ENCODE results near the gene TTYH2.

Gene TTYH2

GRCh38 chr17:74212209-74212912 is 1.0 kb upstream of the TTYH2 start:
- H3K27ac ChIP-seq: peak overlapping the region; percentile 65
- no peak for DNase-seq (ENCODE audit: low read depth, low spot score)

GRCh38 chr17:74213861-74214391 is 555 bp downstream of the TTYH2 start:
- no peak overlapping the region for H3K27ac ChIP-seq
- DNase-seq (ENCODE audit: low read depth, low spot score): no peak

GRCh38 chr17:74214484-74215341 is 1.3 kb downstream of the TTYH2 start:
- no peak overlapping the region for H3K27ac ChIP-seq
- DNase-seq (ENCODE audit: low read depth, low spot score): no peak

GRCh38 chr17:74215342-74215727 is 2.0 kb downstream of the TTYH2 start:
- no peak for DNase-seq (ENCODE audit: low read depth, low spot score)
- no peak overlapping the region for H3K27ac ChIP-seq

GRCh38 chr17:74216505-74216904 is 3.1 kb downstream of the TTYH2 start:
- H3K27ac ChIP-seq: no peak overlapping the region
- no peak for DNase-seq (ENCODE audit: low read depth, low spot score)

- DNase-seq (ENCODE audit: low read depth, low spot score): no peak
- H3K27ac ChIP-seq: no peak overlapping the region
These were observed 3.8 kb downstream of the TTYH2 start for GRCh38 chr17:74217037-74217730.

GRCh38 chr17:74217888-74218287 is 4.5 kb downstream of the TTYH2 start:
- no peak for DNase-seq (ENCODE audit: low read depth, low spot score)
- H3K27ac ChIP-seq: no peak overlapping the region

GRCh38 chr17:74218436-74218835 is 5.1 kb downstream of the TTYH2 start:
- no peak for DNase-seq (ENCODE audit: low read depth, low spot score)
- no peak overlapping the region for H3K27ac ChIP-seq

GRCh38 chr17:74219576-74220133 is 6.3 kb downstream of the TTYH2 start:
- no peak for DNase-seq (ENCODE audit: low read depth, low spot score)
- no peak overlapping the region for H3K27ac ChIP-seq

- H3K27ac ChIP-seq: no peak overlapping the region
- no peak for DNase-seq (ENCODE audit: low read depth, low spot score)
These were observed 6.8 kb downstream of the TTYH2 start for GRCh38 chr17:74220219-74220618.

- H3K27ac ChIP-seq: no peak overlapping the region
- no peak for DNase-seq (ENCODE audit: low read depth, low spot score)
These were observed 7.8 kb downstream of the TTYH2 start for GRCh38 chr17:74220946-74221818.

GRCh38 chr17:74222399-74222798 is 9.0 kb downstream of the TTYH2 start:
- no peak overlapping the region for H3K27ac ChIP-seq
- no peak for DNase-seq (ENCODE audit: low read depth, low spot score)

- no peak for DNase-seq (ENCODE audit: low read depth, low spot score)
- H3K27ac ChIP-seq: no peak overlapping the region
These were observed 10.5 kb downstream of the TTYH2 start for GRCh38 chr17:74223901-74224300.

- no peak overlapping the region for H3K27ac ChIP-seq
- no peak for DNase-seq (ENCODE audit: low read depth, low spot score)
These were observed 11.8 kb downstream of the TTYH2 start for GRCh38 chr17:74224959-74225725.

- no peak overlapping the region for H3K27ac ChIP-seq
- no peak for DNase-seq (ENCODE audit: low read depth, low spot score)
These were observed 12.9 kb downstream of the TTYH2 start for GRCh38 chr17:74226252-74226651.

- no peak for DNase-seq (ENCODE audit: low read depth, low spot score)
- H3K27ac ChIP-seq: no peak overlapping the region
These were observed 14.1 kb downstream of the TTYH2 start for GRCh38 chr17:74227271-74228080.

- DNase-seq (ENCODE audit: low read depth, low spot score): no peak
- no peak overlapping the region for H3K27ac ChIP-seq
These were observed 15.1 kb downstream of the TTYH2 start for GRCh38 chr17:74228306-74228978.

All from epithelial cell of prostate (primary cell).